GM12878 (cell line): ENCODE measurements around the gene MSANTD3. TPM values are rescaled to one million over a fixed set of nuclear protein-coding genes. Genes with fewer than 3 reads are reported as not detected.

ENCODE experiments used
- ATAC-seq: fragments of 200-7000 bp; cut with Tn5 transposase; 3 replicates; pipeline ENCODE4 v1.9.1; 2020; ENCODE audit warnings: mild to moderate bottlenecking, moderate library complexity
- BruUV-seq: library from RNA; stranded (reverse); fragments of 400-500 nt; replicated peaks from 2 replicates; lab custom pipeline; 2021; lab: Mats Ljungman, UMichigan
- CTCF ChIA-PET: fragments of 300-600 bp; sonication (Branson Sonifier 250); formaldehyde crosslinking; extraction: SDS; loops from one replicate; lab custom pipeline; 2021; ENCODE audit warnings: inconsistent platforms; lab: Yijun Ruan, JAX
- POLR2A ChIA-PET: fragments of 350-600 bp; formaldehyde crosslinking; extraction: SDS; loops from one replicate; lab custom pipeline; 2021; ENCODE audit warnings: inconsistent platforms; lab: Charles Lee
- RAD21 ChIA-PET: fragments of 300-600 bp; sonication (Branson Sonifier 250); formaldehyde crosslinking; loops from one replicate; lab custom pipeline; 2023; ENCODE audit warnings: antibody characterized with exemption; ENCODE audit not compliant: unreplicated experiment; lab: Charles Lee
- SMC1A ChIA-PET: fragments of 300-600 bp; sonication (Branson Sonifier 250); formaldehyde crosslinking; loops from one replicate; lab custom pipeline; 2023; ENCODE audit not compliant: unreplicated experiment, uncharacterized antibody; lab: Charles Lee
- DNase-seq: peaks from one replicate; pipeline ENCODE4 v3.0.0-alpha.2; 2011; ENCODE audit warnings: low read depth, low spot score
- FAIRE-seq: peaks from 3 replicates; lab custom pipeline; 2011; peaks lifted over from hg19 to GRCh38; lab: Jason Lieb, UNC
- H2AFZ ChIP-seq: 2 replicates; pipeline ENCODE4 v1.6.0; 2011; ENCODE audit warnings: low read depth, low read length, control low read depth; ENCODE audit not compliant: control insufficient read depth
- H3K27ac ChIP-seq: 2 replicates; pipeline ENCODE4 v1.5.1; 2011; ENCODE audit warnings: control low read depth; ENCODE audit not compliant: control insufficient read depth, insufficient read depth
- H3K27me3 ChIP-seq, 2 experiments: replicated peaks in 1 of 2; 2 replicates each; pipeline versions ENCODE4 v1.6.0 to v1.6.1; 2011; ENCODE audit warnings: low read length in 1 of 2; ENCODE audit not compliant: control insufficient read depth in 2 of 2, insufficient read depth in 2 of 2
- H3K36me3 ChIP-seq, 2 experiments: 2 replicates each; pipeline ENCODE4 v1.5.1; 2011; ENCODE audit warnings: low read length in 1 of 2; ENCODE audit not compliant: control insufficient read depth in 2 of 2, insufficient read depth in 2 of 2
- H3K4me1 ChIP-seq: 2 replicates; pipeline ENCODE4 v1.6.1; 2011; ENCODE audit warnings: mild to moderate bottlenecking, low read length, moderate library complexity, mixed read lengths; ENCODE audit not compliant: control insufficient read depth, insufficient read depth
- H3K4me2 ChIP-seq: 2 replicates; pipeline ENCODE4 v1.6.0; 2011; ENCODE audit warnings: control low read depth; ENCODE audit not compliant: control insufficient read depth, insufficient read depth
- H3K4me3 ChIP-seq: fragments of 200-600 bp; sonication (generic); 2 replicates; pipeline ENCODE4 v1.5.1; 2016
- H3K79me2 ChIP-seq: 2 replicates; pipeline ENCODE4 v1.6.0; 2011; ENCODE audit warnings: low read length; ENCODE audit not compliant: control insufficient read depth, insufficient read depth
- H3K9ac ChIP-seq: 2 replicates; pipeline ENCODE4 v1.8.0; 2011; ENCODE audit warnings: low read length, control low read depth, mixed read lengths; ENCODE audit not compliant: control insufficient read depth, insufficient read depth
- H3K9me3 ChIP-seq: replicated peaks from 3 replicates; pipeline ENCODE4 v1.5.1; 2011; ENCODE audit warnings: mild to moderate bottlenecking, low read length; ENCODE audit not compliant: control insufficient read depth, insufficient read depth
- H4K20me1 ChIP-seq: 2 replicates; pipeline ENCODE4 v1.6.0; 2011; ENCODE audit not compliant: control insufficient read depth, insufficient read depth
- CREB1 ChIP-seq: IDR thresholded peaks from 2 replicates; pipeline ENCODE4 v1.6.1; 2012; ENCODE audit warnings: low read depth, mild to moderate bottlenecking, inconsistent platforms
- NFYA ChIP-seq: IDR thresholded peaks from 2 replicates; pipeline ENCODE4 v1.6.1; 2011; ENCODE audit warnings: low read depth, mild to moderate bottlenecking, low read length, improper control_type of control experiment, borderline replicate concordance
- RAD21 ChIP-seq: IDR thresholded peaks from 2 replicates; pipeline ENCODE4 v1.6.1; 2011; ENCODE audit warnings: mild to moderate bottlenecking, low read depth, low read length, moderate library complexity; ENCODE audit not compliant: insufficient read depth
- RUNX3 ChIP-seq: IDR thresholded peaks from 2 replicates; pipeline ENCODE4 v1.6.1; 2012; ENCODE audit warnings: low read length, inconsistent platforms
- TAF1 ChIP-seq: IDR thresholded peaks from 2 replicates; pipeline ENCODE4 v1.6.1; 2011; ENCODE audit warnings: mild to moderate bottlenecking, low read depth, low read length, borderline replicate concordance
- ZSCAN29 ChIP-seq: fragments of 450-650 bp; IDR thresholded peaks from 2 replicates; pipeline ENCODE4 v1.6.1; 2017; ENCODE audit warnings: mild to moderate bottlenecking, moderate library complexity
- WGBS: methylation state at CpG from one replicate; pipeline ENCODE4 v1.1.6; 2016; ENCODE audit warnings: low lambda C conversion rate; ENCODE audit not compliant: insufficient replicate concordance, insufficient coverage; ENCODE audit errors: missing lambda C conversion rate; 5-methylcytosine and 5-hydroxymethylcytosine counted together
- in situ Hi-C: fragments of 300-500 bp; cut with MboI; formaldehyde crosslinking; loops from 9 replicates; pipeline ENCODE4 v1.14.3; 2018; ENCODE audit warnings: mixed read lengths
- intact Hi-C: fragments of 100-400 bp; cut with micrococcal nuclease; formaldehyde crosslinking; loops from one replicate; pipeline ENCODE4 v1.14.2; 2022; ENCODE audit not compliant: unreplicated experiment
- polyA plus RNA-seq, 11 experiments: library from polyadenylated mRNA; depleted of rRNA in 4 of 11; unstranded in 6 of 11; stranded (reverse) in 5 of 11; fragments of >200 nt; fragmentation: Nextera tagmentation in 4 of 11; fragmentation: Illumina TruSeq in 1 of 11; extraction: Ambion mirVana in 4 of 11; extraction: Trizol in 1 of 11; gene quantifications; 1 replicate in 1 of 11; 2 replicates in 10 of 11; pipeline versions ENCODE4 v1.2.1 to v1.2.3, GENCODE V29; 2011 to 2016; ENCODE audit warnings: inconsistent platforms in 2 of 11, missing spikeins in 2 of 11, low read depth in 1 of 11
- total RNA-seq, 4 experiments: library from RNA; depleted of rRNA in 3 of 4; stranded (reverse); fragments of >200 nt in 3 of 4; fragmentation: Illumina TruSeq in 1 of 4; extraction: Trizol in 1 of 4; gene quantifications; 2 replicates each; pipeline versions ENCODE4 v1.2.1 to v1.2.3, GENCODE V29; 2013 to 2021
- TF ChIP-seq, protein P1 (sequence below): fragments of 450-650 bp; IDR thresholded peaks from 2 replicates; pipeline ENCODE4 v1.6.1; 2017; ENCODE audit warnings: mild to moderate bottlenecking, low read depth, inconsistent platforms; ENCODE audit not compliant: poor library complexity, severe bottlenecking

MSANTD3 gene
- total and polyA plus RNA-seq, 10 of the 15 experiments (the other 5 are each of a cell fraction or from before 2014, with no cell fraction given), result 5.8 to 21.2 (median 14.7) TPM

DNA sequence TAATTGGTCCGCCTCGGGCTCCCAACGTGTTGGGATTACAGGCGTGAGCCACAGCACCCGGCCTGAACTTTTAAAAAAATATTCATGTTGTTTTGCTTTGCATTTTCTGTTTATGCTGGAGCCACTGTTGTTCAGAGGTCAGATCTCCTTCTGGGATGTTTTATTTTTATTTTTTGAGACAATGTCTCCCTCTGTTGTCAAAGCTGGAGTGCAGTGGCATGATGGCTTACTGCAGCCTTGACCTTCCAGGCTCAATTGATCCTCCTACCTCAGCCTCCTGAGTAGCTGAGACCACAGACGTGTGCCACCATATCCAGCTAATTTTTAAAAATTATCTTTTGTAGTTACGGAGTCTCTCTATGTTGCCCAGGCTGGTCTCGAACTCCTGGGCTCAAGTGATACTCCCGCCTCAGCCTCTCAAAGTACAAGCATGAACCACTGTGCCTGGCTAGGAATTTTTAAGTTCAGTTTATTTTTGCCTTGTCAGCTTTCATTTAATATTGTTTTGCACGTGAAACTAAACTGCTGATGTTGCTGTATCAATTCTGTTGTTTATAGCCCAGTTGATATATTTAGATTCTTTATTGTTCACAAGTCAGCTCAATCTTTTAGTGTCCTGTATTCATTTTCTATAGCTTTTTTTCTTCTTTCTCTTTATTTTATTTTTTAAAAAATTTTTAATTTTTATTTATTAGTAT lies 59.7 kb downstream of the MSANTD3 start:
- WGBS, result 68% methylated on average over 10 of the region's 10 CpGs
- POLR2A ChIA-PET, result no interaction called here
- Histone ChIP-seq H4K20me1 (no peaks in the 10 kb centered on the region), H3K9me3 (no peaks in the 10 kb centered on the region), H3K79me2 (no peaks in the 10 kb centered on the region), H2AFZ (no peak overlapping the region), H3K36me3 (no peaks in the 10 kb centered on the region), H3K4me1 (no peaks in the 10 kb centered on the region), H3K4me3 (no peak overlapping the region), H3K27ac (no peak overlapping the region), H3K9ac (no peak overlapping the region), H3K4me2 (no peak overlapping the region), H3K27me3 (no peaks in the 10 kb centered on the region)
- TF ChIP-seq, protein P1, sequence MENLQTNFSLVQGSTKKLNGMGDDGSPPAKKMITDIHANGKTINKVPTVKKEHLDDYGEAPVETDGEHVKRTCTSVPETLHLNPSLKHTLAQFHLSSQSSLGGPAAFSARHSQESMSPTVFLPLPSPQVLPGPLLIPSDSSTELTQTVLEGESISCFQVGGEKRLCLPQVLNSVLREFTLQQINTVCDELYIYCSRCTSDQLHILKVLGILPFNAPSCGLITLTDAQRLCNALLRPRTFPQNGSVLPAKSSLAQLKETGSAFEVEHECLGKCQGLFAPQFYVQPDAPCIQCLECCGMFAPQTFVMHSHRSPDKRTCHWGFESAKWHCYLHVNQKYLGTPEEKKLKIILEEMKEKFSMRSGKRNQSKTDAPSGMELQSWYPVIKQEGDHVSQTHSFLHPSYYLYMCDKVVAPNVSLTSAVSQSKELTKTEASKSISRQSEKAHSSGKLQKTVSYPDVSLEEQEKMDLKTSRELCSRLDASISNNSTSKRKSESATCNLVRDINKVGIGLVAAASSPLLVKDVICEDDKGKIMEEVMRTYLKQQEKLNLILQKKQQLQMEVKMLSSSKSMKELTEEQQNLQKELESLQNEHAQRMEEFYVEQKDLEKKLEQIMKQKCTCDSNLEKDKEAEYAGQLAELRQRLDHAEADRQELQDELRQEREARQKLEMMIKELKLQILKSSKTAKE, result no peak
- TF ChIP-seq TAF1, result no peak
- TF ChIP-seq NFYA, result no peak
- no peak for ATAC-seq
- RAD21 ChIA-PET, result interaction anchor here (0.5 kb wide), 1 partner anchor 1302 kb away, joined by 3 read pairs; no protein-coding TSS in a partner anchor
- FAIRE-seq, result no peak
- intact Hi-C loops (no loop called here), in situ Hi-C loops (no loop called here)
- CTCF ChIA-PET, result interaction anchor here (0.6 to 1.6 kb wide), 2 partner anchors 9 to 47 kb away, joined by 4 read pairs; no protein-coding TSS in a partner anchor
- DNase-seq, result no peak
- SMC1A ChIA-PET, result interaction anchor here (1.0 kb wide), 1 partner anchor 10 kb away, joined by 3 read pairs; no protein-coding TSS in a partner anchor
- BruUV-seq, result no TSS peak

DNA sequence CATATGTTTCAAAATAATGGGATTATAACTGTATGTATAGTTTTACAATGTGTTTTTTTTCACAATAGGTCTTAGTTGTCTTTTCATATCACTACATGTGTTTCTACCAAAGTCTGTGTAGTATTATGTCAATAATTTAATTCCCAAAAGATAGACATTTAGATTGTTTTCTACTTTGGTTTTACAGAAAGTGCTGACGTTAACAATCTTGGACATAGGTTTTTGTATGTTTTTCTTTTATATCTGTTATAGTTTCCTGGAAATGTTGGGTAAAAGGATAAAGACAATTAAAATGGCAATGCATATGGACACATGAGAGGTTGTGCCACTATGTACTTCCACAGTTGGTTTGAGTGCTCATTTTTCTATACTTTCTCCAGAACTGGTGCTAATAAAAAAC lies 61.2 kb downstream of the MSANTD3 start:
- Histone ChIP-seq H3K4me3 (no peak overlapping the region), H3K27me3 (no peaks in the 10 kb centered on the region), H3K27ac (no peak overlapping the region), H2AFZ (no peak overlapping the region), H3K4me2 (no peak overlapping the region), H3K9me3 (no peaks in the 10 kb centered on the region), H3K36me3 (no peaks in the 10 kb centered on the region), H3K4me1 (no peaks in the 10 kb centered on the region), H4K20me1 (no peaks in the 10 kb centered on the region), H3K9ac (no peak overlapping the region), H3K79me2 (no peaks in the 10 kb centered on the region)
- CTCF ChIA-PET, result no interaction called here
- RAD21 ChIA-PET, result no interaction called here
- 20% methylated on average over 1 of the region's 1 CpG for WGBS
- DNase-seq, result no peak
- no TSS peak for BruUV-seq
- intact Hi-C loops (no loop called here), in situ Hi-C loops (no loop called here)
- no peak for TF ChIP-seq ZSCAN29
- TF ChIP-seq RAD21, result no peak
- TF ChIP-seq RUNX3, result no peak
- no peak for TF ChIP-seq CREB1
- POLR2A ChIA-PET, result no interaction called here
- no peak for ATAC-seq
- FAIRE-seq, result no peak
- SMC1A ChIA-PET, result no interaction called here
